ENCODE data around the gene NTM.

DNA sequence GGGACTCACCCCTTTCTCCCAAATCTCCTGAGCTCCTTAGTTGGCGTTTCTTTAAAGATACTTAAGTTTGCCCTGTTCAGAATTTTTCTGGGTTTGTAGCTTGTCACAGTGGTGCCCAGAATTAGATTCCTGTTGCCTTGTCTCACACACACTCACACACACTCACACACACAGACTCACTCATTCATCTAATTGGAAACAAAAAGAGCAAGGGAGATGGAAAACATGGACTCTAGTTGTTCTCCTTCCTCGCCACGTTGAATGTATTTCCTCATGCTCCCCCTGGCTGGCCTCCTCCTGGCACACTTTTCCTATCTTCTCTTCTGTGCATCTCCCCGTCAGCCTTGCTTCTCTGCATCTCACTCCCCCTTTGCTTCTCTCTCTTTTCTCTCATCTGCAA is 752.3 kb downstream of the NTM start:
- no peak for TF ChIP-seq EZH2 (IDR thresholded peaks at IDR 0.05)
- no peak for TF ChIP-seq POLR2AphosphoS5 (IDR thresholded peaks at IDR 0.05; ENCODE audit: borderline replicate concordance, low read depth, low read length)
- TF ChIP-seq FOXP2 (optimal IDR thresholded peaks at IDR 0.05; ENCODE audit: control extremely low read depth, extremely low read length, insufficient read depth) = no peak
